GM12878 (cell line): ENCODE results near the gene CFAP54. TPM values are rescaled to one million over a fixed set of nuclear protein-coding genes. Genes with fewer than 3 reads are reported as not detected.

Experiments used
- ATAC-seq: fragments of 200-7000 bp; cut with Tn5 transposase; 3 replicates; pipeline ENCODE4 v1.9.1; 2020; ENCODE audit warnings: mild to moderate bottlenecking, moderate library complexity
- BruUV-seq: library from RNA; stranded (reverse); fragments of 400-500 nt; replicated peaks from 2 replicates; lab custom pipeline; 2021; lab: Mats Ljungman, UMichigan
- CTCF ChIA-PET: fragments of 300-600 bp; sonication (Branson Sonifier 250); formaldehyde crosslinking; extraction: SDS; loops from one replicate; lab custom pipeline; 2021; ENCODE audit warnings: inconsistent platforms; lab: Yijun Ruan, JAX
- POLR2A ChIA-PET: fragments of 350-600 bp; formaldehyde crosslinking; extraction: SDS; loops from one replicate; lab custom pipeline; 2021; ENCODE audit warnings: inconsistent platforms; lab: Charles Lee
- RAD21 ChIA-PET: fragments of 300-600 bp; sonication (Branson Sonifier 250); formaldehyde crosslinking; loops from one replicate; lab custom pipeline; 2023; ENCODE audit warnings: antibody characterized with exemption; ENCODE audit not compliant: unreplicated experiment; lab: Charles Lee
- SMC1A ChIA-PET: fragments of 300-600 bp; sonication (Branson Sonifier 250); formaldehyde crosslinking; loops from one replicate; lab custom pipeline; 2023; ENCODE audit not compliant: unreplicated experiment, uncharacterized antibody; lab: Charles Lee
- DNase-seq: peaks from one replicate; pipeline ENCODE4 v3.0.0-alpha.2; 2011; ENCODE audit warnings: low read depth, low spot score
- FAIRE-seq: peaks from 3 replicates; lab custom pipeline; 2011; peaks lifted over from hg19 to GRCh38; lab: Jason Lieb, UNC
- H2AFZ ChIP-seq: 2 replicates; pipeline ENCODE4 v1.6.0; 2011; ENCODE audit warnings: low read depth, low read length, control low read depth; ENCODE audit not compliant: control insufficient read depth
- H3K27ac ChIP-seq: 2 replicates; pipeline ENCODE4 v1.5.1; 2011; ENCODE audit warnings: control low read depth; ENCODE audit not compliant: control insufficient read depth, insufficient read depth
- H3K27me3 ChIP-seq, 2 experiments: replicated peaks in 1 of 2; 2 replicates each; pipeline versions ENCODE4 v1.6.0 to v1.6.1; 2011; ENCODE audit warnings: low read length in 1 of 2; ENCODE audit not compliant: control insufficient read depth in 2 of 2, insufficient read depth in 2 of 2
- H3K36me3 ChIP-seq, 2 experiments: 2 replicates each; pipeline ENCODE4 v1.5.1; 2011; ENCODE audit warnings: low read length in 1 of 2; ENCODE audit not compliant: control insufficient read depth in 2 of 2, insufficient read depth in 2 of 2
- H3K4me1 ChIP-seq: 2 replicates; pipeline ENCODE4 v1.6.1; 2011; ENCODE audit warnings: mild to moderate bottlenecking, low read length, moderate library complexity, mixed read lengths; ENCODE audit not compliant: control insufficient read depth, insufficient read depth
- H3K4me2 ChIP-seq: 2 replicates; pipeline ENCODE4 v1.6.0; 2011; ENCODE audit warnings: control low read depth; ENCODE audit not compliant: control insufficient read depth, insufficient read depth
- H3K4me3 ChIP-seq: fragments of 200-600 bp; sonication (generic); 2 replicates; pipeline ENCODE4 v1.5.1; 2016
- H3K79me2 ChIP-seq: 2 replicates; pipeline ENCODE4 v1.6.0; 2011; ENCODE audit warnings: low read length; ENCODE audit not compliant: control insufficient read depth, insufficient read depth
- H3K9ac ChIP-seq: 2 replicates; pipeline ENCODE4 v1.8.0; 2011; ENCODE audit warnings: low read length, control low read depth, mixed read lengths; ENCODE audit not compliant: control insufficient read depth, insufficient read depth
- H3K9me3 ChIP-seq: replicated peaks from 3 replicates; pipeline ENCODE4 v1.5.1; 2011; ENCODE audit warnings: mild to moderate bottlenecking, low read length; ENCODE audit not compliant: control insufficient read depth, insufficient read depth
- H4K20me1 ChIP-seq: 2 replicates; pipeline ENCODE4 v1.6.0; 2011; ENCODE audit not compliant: control insufficient read depth, insufficient read depth
- DPF2 ChIP-seq: fragments of 450-650 bp; IDR thresholded peaks from 2 replicates; pipeline ENCODE4 v1.6.1; 2017; ENCODE audit warnings: mild to moderate bottlenecking
- JUNB ChIP-seq: IDR thresholded peaks from 2 replicates; pipeline ENCODE4 v1.6.1; 2016; ENCODE audit warnings: antibody characterized with exemption, mild to moderate bottlenecking
- MXI1 ChIP-seq: fragments of 150-350 bp; IDR thresholded peaks from 2 replicates; pipeline ENCODE4 v1.6.1; 2011; ENCODE audit warnings: low read depth, mild to moderate bottlenecking, inconsistent platforms, low read length, improper control_type of control experiment
- NR2F1 ChIP-seq: fragments of 450-650 bp; conservative IDR thresholded peaks from 2 replicates; pipeline ENCODE4 v1.6.1; 2017; ENCODE audit warnings: mild to moderate bottlenecking
- WGBS: methylation state at CpG from one replicate; pipeline ENCODE4 v1.1.6; 2016; ENCODE audit warnings: low lambda C conversion rate; ENCODE audit not compliant: insufficient replicate concordance, insufficient coverage; ENCODE audit errors: missing lambda C conversion rate; 5-methylcytosine and 5-hydroxymethylcytosine counted together
- in situ Hi-C: fragments of 300-500 bp; cut with MboI; formaldehyde crosslinking; loops from 9 replicates; pipeline ENCODE4 v1.14.3; 2018; ENCODE audit warnings: mixed read lengths
- intact Hi-C: fragments of 100-400 bp; cut with micrococcal nuclease; formaldehyde crosslinking; loops from one replicate; pipeline ENCODE4 v1.14.2; 2022; ENCODE audit not compliant: unreplicated experiment
- polyA plus RNA-seq, 11 experiments: library from polyadenylated mRNA; depleted of rRNA in 4 of 11; unstranded in 6 of 11; stranded (reverse) in 5 of 11; fragments of >200 nt; fragmentation: Nextera tagmentation in 4 of 11; fragmentation: Illumina TruSeq in 1 of 11; extraction: Ambion mirVana in 4 of 11; extraction: Trizol in 1 of 11; gene quantifications; 1 replicate in 1 of 11; 2 replicates in 10 of 11; pipeline versions ENCODE4 v1.2.1 to v1.2.3, GENCODE V29; 2011 to 2016; ENCODE audit warnings: inconsistent platforms in 2 of 11, missing spikeins in 2 of 11, low read depth in 1 of 11
- total RNA-seq, 4 experiments: library from RNA; depleted of rRNA in 3 of 4; stranded (reverse); fragments of >200 nt in 3 of 4; fragmentation: Illumina TruSeq in 1 of 4; extraction: Trizol in 1 of 4; gene quantifications; 2 replicates each; pipeline versions ENCODE4 v1.2.1 to v1.2.3, GENCODE V29; 2013 to 2021
- TF ChIP-seq, protein P1 (sequence below): fragments of 450-650 bp; IDR thresholded peaks from 2 replicates; pipeline ENCODE4 v1.6.1; 2016; ENCODE audit warnings: mild to moderate bottlenecking
- TF ChIP-seq, protein P2 (sequence below): IDR thresholded peaks from 2 replicates; pipeline ENCODE4 v1.6.1; 2012; ENCODE audit warnings: low read depth, low read length, improper control_type of control experiment
- TF ChIP-seq, protein P3 (sequence below): fragments of 450-650 bp; formaldehyde crosslinking; IDR thresholded peaks from 2 replicates; pipeline ENCODE4 v1.5.0; 2022; ENCODE audit warnings: mild to moderate bottlenecking, missing genetic modification characterization
- TF ChIP-seq, protein P4 (sequence below), 3 experiments: IDR thresholded peaks in 2 of 3; conservative IDR thresholded peaks in 1 of 3; 2 replicates each; pipeline ENCODE4 v1.5.1; 2011; ENCODE audit warnings: low read depth in 3 of 3, low read length in 3 of 3, mild to moderate bottlenecking in 3 of 3, control low read depth in 2 of 3, moderate library complexity in 2 of 3, inconsistent platforms in 1 of 3, mixed read lengths in 1 of 3; ENCODE audit not compliant: control insufficient read depth in 2 of 3, insufficient read depth in 1 of 3; ENCODE audit errors: extremely low read depth in 1 of 3
- TF ChIP-seq, protein P5 (sequence below): fragments of 450-650 bp; conservative IDR thresholded peaks from 2 replicates; pipeline ENCODE4 v1.6.1; 2017; ENCODE audit warnings: mild to moderate bottlenecking, moderate library complexity

Gene CFAP54
- total and polyA plus RNA-seq, 10 of the 15 experiments (the other 5 are each of a cell fraction or from before 2014, with no cell fraction given): 0.19 to 1.5 (median 0.56) TPM

DNA sequence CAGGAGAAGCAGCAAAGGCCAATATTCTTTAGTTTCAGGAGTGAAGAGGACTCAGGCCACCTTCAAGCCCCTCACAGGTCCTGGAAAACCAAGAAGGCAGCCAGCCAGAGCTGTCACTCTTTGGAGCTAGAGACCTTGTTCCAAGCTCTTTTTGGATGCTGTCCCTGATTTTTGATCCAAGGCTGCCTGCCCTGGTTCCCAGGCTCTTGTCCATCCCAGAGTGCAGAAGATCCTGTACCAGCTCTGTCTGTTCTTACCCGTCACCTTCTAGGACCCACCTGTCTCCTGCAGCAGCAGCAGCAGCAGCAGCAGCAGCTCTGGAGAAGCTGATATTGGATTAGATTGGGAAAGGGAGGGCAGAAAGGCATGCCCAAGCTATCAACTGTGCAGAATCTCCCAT is 260.6 kb downstream of the CFAP54 start:
- SMC1A ChIA-PET: interaction anchor here (1.2 kb wide), 1 partner anchor 17 kb away, joined by 3 read pairs; no protein-coding TSS in a partner anchor
- H3K36me3 ChIP-seq: no peaks in the 10 kb centered on the region
- H3K79me2 ChIP-seq: no peaks in the 10 kb centered on the region
- WGBS: 23% methylated on average over 1 of the region's 1 CpG
- no peaks in the 10 kb centered on the region for H3K9me3 ChIP-seq
- H3K4me2 ChIP-seq: no peak overlapping the region
- no peak overlapping the region for H3K9ac ChIP-seq
- DNase-seq: no peak
- POLR2A ChIA-PET: interaction anchor here (0.6 kb wide), 1 partner anchor 29 kb away, joined by 4 read pairs; no protein-coding TSS in a partner anchor
- intact Hi-C loops (loop anchor here (5.0 kb wide), 1 partner anchor 1507 kb away; no protein-coding TSS in a partner anchor), in situ Hi-C loops (no loop called here)
- H3K27me3 ChIP-seq: no peaks in the 10 kb centered on the region
- no peak overlapping the region for H3K4me3 ChIP-seq
- no peaks in the 10 kb centered on the region for H3K4me1 ChIP-seq
- H2AFZ ChIP-seq: no peak overlapping the region
- TF ChIP-seq, protein P1, sequence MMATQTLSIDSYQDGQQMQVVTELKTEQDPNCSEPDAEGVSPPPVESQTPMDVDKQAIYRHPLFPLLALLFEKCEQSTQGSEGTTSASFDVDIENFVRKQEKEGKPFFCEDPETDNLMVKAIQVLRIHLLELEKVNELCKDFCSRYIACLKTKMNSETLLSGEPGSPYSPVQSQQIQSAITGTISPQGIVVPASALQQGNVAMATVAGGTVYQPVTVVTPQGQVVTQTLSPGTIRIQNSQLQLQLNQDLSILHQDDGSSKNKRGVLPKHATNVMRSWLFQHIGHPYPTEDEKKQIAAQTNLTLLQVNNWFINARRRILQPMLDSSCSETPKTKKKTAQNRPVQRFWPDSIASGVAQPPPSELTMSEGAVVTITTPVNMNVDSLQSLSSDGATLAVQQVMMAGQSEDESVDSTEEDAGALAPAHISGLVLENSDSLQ: no peak
- TF ChIP-seq, protein P2, sequence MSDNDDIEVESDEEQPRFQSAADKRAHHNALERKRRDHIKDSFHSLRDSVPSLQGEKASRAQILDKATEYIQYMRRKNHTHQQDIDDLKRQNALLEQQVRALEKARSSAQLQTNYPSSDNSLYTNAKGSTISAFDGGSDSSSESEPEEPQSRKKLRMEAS: no peak
- TF ChIP-seq JUNB (no peak), DPF2 (no peak), MXI1 (no peak), NR2F1 (no peak)
- TF ChIP-seq, protein P3, sequence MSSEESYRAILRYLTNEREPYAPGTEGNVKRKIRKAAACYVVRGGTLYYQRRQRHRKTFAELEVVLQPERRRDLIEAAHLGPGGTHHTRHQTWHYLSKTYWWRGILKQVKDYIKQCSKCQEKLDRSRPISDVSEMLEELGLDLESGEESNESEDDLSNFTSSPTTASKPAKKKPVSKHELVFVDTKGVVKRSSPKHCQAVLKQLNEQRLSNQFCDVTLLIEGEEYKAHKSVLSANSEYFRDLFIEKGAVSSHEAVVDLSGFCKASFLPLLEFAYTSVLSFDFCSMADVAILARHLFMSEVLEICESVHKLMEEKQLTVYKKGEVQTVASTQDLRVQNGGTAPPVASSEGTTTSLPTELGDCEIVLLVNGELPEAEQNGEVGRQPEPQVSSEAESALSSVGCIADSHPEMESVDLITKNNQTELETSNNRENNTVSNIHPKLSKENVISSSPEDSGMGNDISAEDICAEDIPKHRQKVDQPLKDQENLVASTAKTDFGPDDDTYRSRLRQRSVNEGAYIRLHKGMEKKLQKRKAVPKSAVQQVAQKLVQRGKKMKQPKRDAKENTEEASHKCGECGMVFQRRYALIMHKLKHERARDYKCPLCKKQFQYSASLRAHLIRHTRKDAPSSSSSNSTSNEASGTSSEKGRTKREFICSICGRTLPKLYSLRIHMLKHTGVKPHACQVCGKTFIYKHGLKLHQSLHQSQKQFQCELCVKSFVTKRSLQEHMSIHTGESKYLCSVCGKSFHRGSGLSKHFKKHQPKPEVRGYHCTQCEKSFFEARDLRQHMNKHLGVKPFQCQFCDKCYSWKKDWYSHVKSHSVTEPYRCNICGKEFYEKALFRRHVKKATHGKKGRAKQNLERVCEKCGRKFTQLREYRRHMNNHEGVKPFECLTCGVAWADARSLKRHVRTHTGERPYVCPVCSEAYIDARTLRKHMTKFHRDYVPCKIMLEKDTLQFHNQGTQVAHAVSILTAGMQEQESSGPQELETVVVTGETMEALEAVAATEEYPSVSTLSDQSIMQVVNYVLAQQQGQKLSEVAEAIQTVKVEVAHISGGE (CRISPR knock-in tag): no peak
- TF ChIP-seq, protein P4, sequence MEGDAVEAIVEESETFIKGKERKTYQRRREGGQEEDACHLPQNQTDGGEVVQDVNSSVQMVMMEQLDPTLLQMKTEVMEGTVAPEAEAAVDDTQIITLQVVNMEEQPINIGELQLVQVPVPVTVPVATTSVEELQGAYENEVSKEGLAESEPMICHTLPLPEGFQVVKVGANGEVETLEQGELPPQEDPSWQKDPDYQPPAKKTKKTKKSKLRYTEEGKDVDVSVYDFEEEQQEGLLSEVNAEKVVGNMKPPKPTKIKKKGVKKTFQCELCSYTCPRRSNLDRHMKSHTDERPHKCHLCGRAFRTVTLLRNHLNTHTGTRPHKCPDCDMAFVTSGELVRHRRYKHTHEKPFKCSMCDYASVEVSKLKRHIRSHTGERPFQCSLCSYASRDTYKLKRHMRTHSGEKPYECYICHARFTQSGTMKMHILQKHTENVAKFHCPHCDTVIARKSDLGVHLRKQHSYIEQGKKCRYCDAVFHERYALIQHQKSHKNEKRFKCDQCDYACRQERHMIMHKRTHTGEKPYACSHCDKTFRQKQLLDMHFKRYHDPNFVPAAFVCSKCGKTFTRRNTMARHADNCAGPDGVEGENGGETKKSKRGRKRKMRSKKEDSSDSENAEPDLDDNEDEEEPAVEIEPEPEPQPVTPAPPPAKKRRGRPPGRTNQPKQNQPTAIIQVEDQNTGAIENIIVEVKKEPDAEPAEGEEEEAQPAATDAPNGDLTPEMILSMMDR (IDR thresholded peaks at IDR 0.05 in 2 of 3, conservative IDR thresholded peaks at IDR 0.05 in 1 of 3; ENCODE audit: control insufficient read depth in 2 of 3, extremely low read depth in 1 of 3, insufficient read depth in 1 of 3, low read depth in 3 of 3, low read length in 3 of 3): no peak
- TF ChIP-seq, protein P5, sequence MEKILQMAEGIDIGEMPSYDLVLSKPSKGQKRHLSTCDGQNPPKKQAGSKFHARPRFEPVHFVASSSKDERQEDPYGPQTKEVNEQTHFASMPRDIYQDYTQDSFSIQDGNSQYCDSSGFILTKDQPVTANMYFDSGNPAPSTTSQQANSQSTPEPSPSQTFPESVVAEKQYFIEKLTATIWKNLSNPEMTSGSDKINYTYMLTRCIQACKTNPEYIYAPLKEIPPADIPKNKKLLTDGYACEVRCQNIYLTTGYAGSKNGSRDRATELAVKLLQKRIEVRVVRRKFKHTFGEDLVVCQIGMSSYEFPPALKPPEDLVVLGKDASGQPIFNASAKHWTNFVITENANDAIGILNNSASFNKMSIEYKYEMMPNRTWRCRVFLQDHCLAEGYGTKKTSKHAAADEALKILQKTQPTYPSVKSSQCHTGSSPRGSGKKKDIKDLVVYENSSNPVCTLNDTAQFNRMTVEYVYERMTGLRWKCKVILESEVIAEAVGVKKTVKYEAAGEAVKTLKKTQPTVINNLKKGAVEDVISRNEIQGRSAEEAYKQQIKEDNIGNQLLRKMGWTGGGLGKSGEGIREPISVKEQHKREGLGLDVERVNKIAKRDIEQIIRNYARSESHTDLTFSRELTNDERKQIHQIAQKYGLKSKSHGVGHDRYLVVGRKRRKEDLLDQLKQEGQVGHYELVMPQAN: no peak
- RAD21 ChIA-PET: no interaction called here
- no peak for ATAC-seq
- no peak for FAIRE-seq
- no TSS peak for BruUV-seq
- CTCF ChIA-PET: interaction anchor here (0.6 to 1.3 kb wide), 3 partner anchors 11 to 347 kb away, joined by 3 to 6 read pairs (median 3); no protein-coding TSS in a partner anchor
- no peaks in the 10 kb centered on the region for H4K20me1 ChIP-seq
- H3K27ac ChIP-seq: no peak overlapping the region
